ENCODE data around the gene DNAH17. TPM values are rescaled to one million over a fixed set of nuclear protein-coding genes. Genes with fewer than 3 reads are reported as not detected.

The DNAH17 gene
- total and polyA plus RNA-seq, 2 of the 13 experiments (the other 11 are each of a cell fraction or from before 2014, with no cell fraction given): 0.86 to 1.6 TPM

DNA sequence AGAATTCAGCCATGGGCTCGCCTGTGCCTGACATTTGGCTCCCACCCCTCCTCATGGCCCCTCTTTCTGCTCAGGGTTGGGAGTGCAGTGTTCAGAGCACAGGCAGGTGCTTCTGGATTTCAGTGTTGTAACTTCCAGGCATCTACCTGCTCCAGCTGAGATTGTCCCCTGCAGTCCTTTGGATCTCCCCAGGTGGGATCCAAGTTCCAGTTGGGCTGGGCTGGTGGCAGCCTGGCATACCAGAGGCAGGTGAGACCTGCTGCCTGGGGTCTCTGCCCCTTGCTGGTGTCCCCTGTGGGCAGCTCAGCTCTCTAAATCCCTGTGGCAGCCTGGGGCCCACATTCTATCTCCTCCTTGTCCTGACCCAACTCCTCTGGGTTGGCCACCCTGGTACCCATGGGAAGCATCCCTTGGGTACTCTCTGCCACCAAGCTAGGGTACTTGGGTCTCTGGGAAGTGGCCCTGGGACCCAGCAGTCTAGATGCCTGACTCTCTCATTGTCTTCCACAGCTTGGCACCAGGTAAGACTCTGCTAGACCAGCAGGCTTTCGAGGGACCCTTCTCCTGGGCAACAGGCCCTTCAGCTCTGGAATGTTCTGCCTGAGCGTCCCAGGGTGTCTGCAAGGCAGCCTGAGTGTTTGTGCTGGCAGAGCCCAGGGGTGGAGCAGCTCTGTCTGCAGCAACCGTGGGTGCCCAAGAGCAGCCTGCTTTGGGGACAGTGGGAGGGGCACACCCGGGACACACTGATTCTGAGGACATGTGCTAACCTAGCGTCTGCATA, 42.5 kb downstream of the DNAH17 start:
- BruUV-seq (replicated peaks): no TSS peak
- POLR2A ChIA-PET: interaction anchor here (1.7 kb wide), 1 partner anchor 58 kb away, joined by 5 read pairs; no protein-coding TSS in a partner anchor
- no peak overlapping the region for H3K27ac ChIP-seq (ENCODE audit: extremely low read length, insufficient read depth, low read length)
- CTCF ChIA-PET (ENCODE audit: low intra/inter-chr PET ratio, low total read pairs): no interaction called here
- H3K79me2 ChIP-seq (ENCODE audit: insufficient read depth, low read length): no peaks in the 10 kb centered on the region
- ATAC-seq (no peak; the same call in 2 of the 3 replicates), DNase-seq (ENCODE audit: low spot score) (no peak), FAIRE-seq (no peak)
- no peaks in the 10 kb centered on the region for H3K36me3 ChIP-seq (replicated peaks in 1 of 2; ENCODE audit: control insufficient read depth in 1 of 2, insufficient read depth in 2 of 2, low read length in 2 of 2)
- H3K4me2 ChIP-seq (ENCODE audit: low read depth, low read length): no peak overlapping the region
- H3K4me3 ChIP-seq (replicated peaks in 1 of 3; ENCODE audit: insufficient read depth in 1 of 3, low read depth in 2 of 3, low read length in 3 of 3): no peak overlapping the region
- no peaks in the 10 kb centered on the region for H3K27me3 ChIP-seq (ENCODE audit: control insufficient read depth in 1 of 2, insufficient read depth in 2 of 2, low read length in 2 of 2)
- 51% methylated on average over 5 of the region's 6 CpGs for WGBS (ENCODE audit: low lambda C conversion rate)
- no peaks in the 10 kb centered on the region for H4K20me1 ChIP-seq (ENCODE audit: insufficient read depth, low read length)
- intact Hi-C loops (cut with micrococcal nuclease; ENCODE audit: unreplicated experiment) (no loop called here), in situ Hi-C loops (cut with HindIII; ENCODE audit: extremely low pct_ligation_motif_present, low pct_unique_long_range_greater_than_20kb) (no loop called here)
- H3K4me1 ChIP-seq (ENCODE audit: insufficient read depth, low read length): peaks cover 44% of the 10 kb centered on the region
- H3K9ac ChIP-seq (ENCODE audit: insufficient read depth, low read depth, low read length): no peak overlapping the region
- H3K9me3 ChIP-seq (ENCODE audit: low read length): no peaks in the 10 kb centered on the region
- H2AFZ ChIP-seq (ENCODE audit: low read length): no peak overlapping the region
- TF ChIP-seq MEIS2 (CRISPR knock-in tag; IDR thresholded peaks at IDR 0.05) (no peak), GLMP (CRISPR knock-in tag; IDR thresholded peaks at IDR 0.05; ENCODE audit: borderline replicate concordance) (no peak), MAZ (IDR thresholded peaks at IDR 0.05; ENCODE audit: borderline replicate concordance, low read depth, low read length) (no peak), MAZ (CRISPR knock-in tag; IDR thresholded peaks at IDR 0.05; ENCODE audit: low read depth) (no peak), CEBPZ (IDR thresholded peaks at IDR 0.05; ENCODE audit: low read length) (no peak), SRSF9 (IDR thresholded peaks at IDR 0.05; ENCODE audit: borderline replicate concordance, insufficient read depth, low read depth, low read length, poor library complexity, severe bottlenecking) (no peak), RXRA (CRISPR knock-in tag; IDR thresholded peaks at IDR 0.05) (peak; percentile 14; the same call in 1 of the 2 replicates), ZNF687 (CRISPR knock-in tag; IDR thresholded peaks at IDR 0.05) (peak; percentile 33; the same call in 1 of the 2 replicates), BRD4 (CRISPR knock-in tag; IDR thresholded peaks at IDR 0.05) (no peak), KLF12 (CRISPR knock-in tag; IDR thresholded peaks at IDR 0.05; ENCODE audit: borderline replicate concordance) (no peak), FIP1L1 (IDR thresholded peaks at IDR 0.05; ENCODE audit: borderline replicate concordance, insufficient read depth, low read depth, low read length) (no peak)

All from HepG2 (cell line).